BE2C (cell line): ENCODE results near the gene GALNT17.

Experiments used
- DNase-seq: peaks from one replicate; pipeline ENCODE4 v3.0.0-alpha.2; 2020
- H3K27me3 ChIP-seq: fragments of 250-450 bp; sonication (Bioruptor Pico); 2 replicates; pipeline ENCODE4 v1.5.1; 2020; ENCODE audit warnings: mild to moderate bottlenecking
- H3K36me3 ChIP-seq: fragments of 250-450 bp; sonication (Bioruptor Pico); 2 replicates; pipeline ENCODE4 v1.5.1; 2020; ENCODE audit warnings: mild to moderate bottlenecking
- H3K4me1 ChIP-seq: fragments of 250-450 bp; sonication (Bioruptor Pico); 2 replicates; pipeline ENCODE4 v1.5.1; 2020
- H3K4me3 ChIP-seq: 2 replicates; pipeline ENCODE4 v1.5.1; 2011; ENCODE audit warnings: low read depth, low read length
- H3K9me3 ChIP-seq: fragments of 250-450 bp; sonication (Bioruptor Pico); 2 replicates; pipeline ENCODE4 v1.5.1; 2020
- TF ChIP-seq, protein P1 (sequence below): IDR thresholded peaks from 2 replicates; pipeline ENCODE4 v1.5.1; 2012; ENCODE audit warnings: mild to moderate bottlenecking, low read depth, low read length

GALNT17 gene

DNA sequence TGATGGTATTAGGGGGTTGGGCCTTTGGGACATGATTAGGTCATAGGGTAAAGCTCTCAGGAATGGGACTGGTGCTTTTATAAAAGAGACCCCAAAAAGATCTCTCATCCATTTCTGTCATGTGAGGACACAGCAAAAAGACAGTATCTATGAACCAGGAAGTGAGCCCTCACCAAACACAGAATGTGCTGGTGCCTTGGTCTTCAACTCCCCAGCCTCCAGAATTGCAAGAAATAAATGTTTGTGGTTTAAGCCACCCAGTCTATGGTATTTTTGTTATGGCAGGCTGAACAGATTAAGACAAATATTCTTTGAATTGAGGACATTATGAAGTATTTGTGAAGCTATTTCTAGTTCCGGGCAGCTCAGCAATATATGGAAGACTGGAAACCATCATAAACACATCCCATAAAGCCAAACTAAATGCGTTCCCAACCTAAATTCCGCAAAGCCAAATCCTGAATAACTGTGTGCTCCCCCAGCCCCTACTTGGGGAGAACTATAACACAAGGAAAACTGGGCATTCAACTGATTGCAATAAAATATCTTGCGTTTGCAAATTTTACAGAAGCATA lies 153.7 kb downstream of the GALNT17 start:
- H3K4me3 ChIP-seq = no peak overlapping the region
- TF ChIP-seq, protein P1, sequence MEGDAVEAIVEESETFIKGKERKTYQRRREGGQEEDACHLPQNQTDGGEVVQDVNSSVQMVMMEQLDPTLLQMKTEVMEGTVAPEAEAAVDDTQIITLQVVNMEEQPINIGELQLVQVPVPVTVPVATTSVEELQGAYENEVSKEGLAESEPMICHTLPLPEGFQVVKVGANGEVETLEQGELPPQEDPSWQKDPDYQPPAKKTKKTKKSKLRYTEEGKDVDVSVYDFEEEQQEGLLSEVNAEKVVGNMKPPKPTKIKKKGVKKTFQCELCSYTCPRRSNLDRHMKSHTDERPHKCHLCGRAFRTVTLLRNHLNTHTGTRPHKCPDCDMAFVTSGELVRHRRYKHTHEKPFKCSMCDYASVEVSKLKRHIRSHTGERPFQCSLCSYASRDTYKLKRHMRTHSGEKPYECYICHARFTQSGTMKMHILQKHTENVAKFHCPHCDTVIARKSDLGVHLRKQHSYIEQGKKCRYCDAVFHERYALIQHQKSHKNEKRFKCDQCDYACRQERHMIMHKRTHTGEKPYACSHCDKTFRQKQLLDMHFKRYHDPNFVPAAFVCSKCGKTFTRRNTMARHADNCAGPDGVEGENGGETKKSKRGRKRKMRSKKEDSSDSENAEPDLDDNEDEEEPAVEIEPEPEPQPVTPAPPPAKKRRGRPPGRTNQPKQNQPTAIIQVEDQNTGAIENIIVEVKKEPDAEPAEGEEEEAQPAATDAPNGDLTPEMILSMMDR = no peak
- no peaks in the 10 kb centered on the region for H3K36me3 ChIP-seq
- no peak for DNase-seq
- no peaks in the 10 kb centered on the region for H3K4me1 ChIP-seq
- no peaks in the 10 kb centered on the region for H3K9me3 ChIP-seq
- no peaks in the 10 kb centered on the region for H3K27me3 ChIP-seq

DNA sequence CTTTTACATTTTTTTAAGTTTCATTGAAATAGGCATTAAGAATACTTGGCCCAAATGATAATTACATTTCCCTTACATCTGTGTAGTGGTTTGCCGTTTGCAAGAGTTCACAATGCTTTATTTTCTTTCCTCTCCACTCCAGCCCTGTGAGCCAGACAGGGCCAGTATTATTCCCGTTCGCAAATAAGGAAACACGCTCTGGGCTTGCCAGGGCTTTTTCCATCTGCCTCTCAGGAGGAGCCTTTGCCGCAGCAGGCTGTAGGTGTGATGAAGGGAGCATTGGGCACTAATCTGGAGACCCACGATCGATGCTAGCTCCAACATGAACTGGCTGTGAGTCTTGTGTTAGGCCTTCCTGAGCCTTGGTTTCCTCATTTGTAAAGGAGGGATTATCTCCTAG lies 154.4 kb downstream of the GALNT17 start:
- no peak for DNase-seq
- Histone ChIP-seq H3K27me3 (no peaks in the 10 kb centered on the region), H3K9me3 (no peaks in the 10 kb centered on the region), H3K36me3 (no peaks in the 10 kb centered on the region), H3K4me3 (no peak overlapping the region), H3K4me1 (no peaks in the 10 kb centered on the region)
- TF ChIP-seq, protein P1 = no peak

DNA sequence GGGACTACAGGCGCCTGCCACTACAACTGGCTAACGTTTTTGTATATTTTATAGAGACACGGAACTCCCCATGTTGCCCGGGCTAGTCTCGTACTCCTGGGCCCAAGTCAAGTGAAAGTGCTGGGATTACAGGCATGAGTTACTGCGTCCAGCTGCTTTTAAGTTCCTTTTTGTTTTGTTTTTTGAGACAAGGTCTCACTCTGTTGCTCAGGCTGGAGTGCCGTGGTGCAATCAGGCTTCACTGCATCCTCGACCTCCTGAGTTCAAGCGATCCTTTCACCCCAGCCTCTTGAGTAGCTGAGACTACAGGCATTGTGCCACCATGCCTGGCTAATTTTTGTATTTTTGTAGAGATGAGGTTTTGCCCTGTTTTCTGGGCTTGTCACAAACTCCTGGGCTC lies 155.0 kb downstream of the GALNT17 start:
- DNase-seq = no peak
- H3K4me1 ChIP-seq = no peaks in the 10 kb centered on the region
- H3K4me3 ChIP-seq = no peak overlapping the region
- no peaks in the 10 kb centered on the region for H3K9me3 ChIP-seq
- no peaks in the 10 kb centered on the region for H3K36me3 ChIP-seq
- TF ChIP-seq, protein P1 = no peak
- H3K27me3 ChIP-seq = no peaks in the 10 kb centered on the region

DNA sequence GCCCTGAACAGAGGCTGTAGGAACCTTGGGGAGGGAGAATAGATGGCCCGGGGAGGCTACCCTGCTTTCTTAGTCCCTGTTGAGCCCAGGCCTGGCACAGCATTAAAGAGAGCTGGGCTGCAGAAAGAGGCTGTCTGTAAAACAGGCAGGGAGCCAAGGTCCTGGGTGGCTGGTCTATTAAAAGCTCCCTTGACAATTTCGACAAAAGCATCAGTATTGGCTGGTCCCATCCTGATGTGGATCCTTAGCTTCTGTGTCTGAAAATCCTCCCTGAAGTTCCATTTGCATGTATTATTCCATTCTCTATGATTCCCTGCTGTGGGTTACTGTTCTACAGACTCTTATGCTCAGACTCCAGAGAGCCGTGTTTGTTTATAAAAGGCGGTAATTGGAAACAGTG lies 158.5 kb downstream of the GALNT17 start:
- Histone ChIP-seq H3K4me3 (no peak overlapping the region), H3K9me3 (no peaks in the 10 kb centered on the region), H3K4me1 (no peaks in the 10 kb centered on the region), H3K36me3 (no peaks in the 10 kb centered on the region), H3K27me3 (no peaks in the 10 kb centered on the region)
- TF ChIP-seq, protein P1 = no peak
- DNase-seq = no peak

DNA sequence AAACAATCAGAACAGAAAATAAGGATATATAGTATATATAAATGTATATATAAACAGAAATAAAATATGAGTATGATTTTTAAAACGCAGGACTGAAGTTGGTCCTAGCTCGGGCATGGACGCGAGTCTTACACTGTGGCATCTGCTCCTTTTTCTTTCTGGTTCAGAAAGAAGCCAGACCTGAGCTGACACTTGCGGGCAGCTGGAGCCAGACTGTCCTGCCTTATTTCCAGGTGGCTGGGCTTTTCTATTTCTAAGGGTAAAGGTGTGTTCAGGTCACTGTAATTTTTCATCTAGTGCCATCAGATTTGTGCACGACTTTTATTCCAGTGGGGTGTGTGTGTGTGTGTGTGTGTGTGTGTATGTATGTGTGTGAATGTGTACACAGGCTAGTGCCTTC lies 166.4 kb downstream of the GALNT17 start:
- Histone ChIP-seq H3K27me3 (no peaks in the 10 kb centered on the region), H3K4me1 (no peaks in the 10 kb centered on the region), H3K9me3 (no peaks in the 10 kb centered on the region), H3K36me3 (no peaks in the 10 kb centered on the region), H3K4me3 (no peak overlapping the region)
- TF ChIP-seq, protein P1 = no peak
- DNase-seq = no peak

DNA sequence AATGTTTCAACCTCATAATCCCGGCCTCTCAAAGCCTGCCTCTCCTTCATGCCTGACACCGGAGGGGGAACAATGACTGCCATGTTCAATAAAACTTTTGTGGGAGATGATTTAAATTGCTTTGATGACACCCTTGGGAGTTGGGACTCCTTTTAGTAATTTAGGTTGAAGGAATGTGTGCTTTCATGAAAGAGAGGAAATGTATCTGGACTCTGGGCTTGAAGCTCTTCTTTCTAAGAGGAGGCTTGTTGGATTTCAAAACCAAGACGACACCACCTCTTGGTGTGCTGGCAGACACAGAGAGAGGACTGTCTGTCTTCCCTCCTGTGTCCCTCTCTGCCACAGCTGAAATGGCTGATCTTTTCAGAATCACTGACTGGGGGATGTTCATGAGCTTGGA lies 168.1 kb downstream of the GALNT17 start:
- H3K4me1 ChIP-seq = no peaks in the 10 kb centered on the region
- H3K4me3 ChIP-seq = no peak overlapping the region
- TF ChIP-seq, protein P1 = no peak
- no peak for DNase-seq
- no peaks in the 10 kb centered on the region for H3K9me3 ChIP-seq
- H3K36me3 ChIP-seq = no peaks in the 10 kb centered on the region
- no peaks in the 10 kb centered on the region for H3K27me3 ChIP-seq
